GM19438 (cell line): ENCODE results near the gene FKBP2.

Experiments used
- ATAC-seq: cut with Tn5 transposase; IDR thresholded peaks from one replicate; pipeline ENCODE4 v1.9.1; 2021; ENCODE audit warnings: low read depth; ENCODE audit not compliant: unreplicated experiment

The FKBP2 gene

GRCh38 chr11:64246871-64247728, 6.2 kb downstream of the FKBP2 start, which contains the start of gene PPP1R14B:
PPP1R14B (minus strand) TSS chr11:64246943; CDS start chr11:64246673, 270 bp downstream.
- no peak for ATAC-seq

DNA sequence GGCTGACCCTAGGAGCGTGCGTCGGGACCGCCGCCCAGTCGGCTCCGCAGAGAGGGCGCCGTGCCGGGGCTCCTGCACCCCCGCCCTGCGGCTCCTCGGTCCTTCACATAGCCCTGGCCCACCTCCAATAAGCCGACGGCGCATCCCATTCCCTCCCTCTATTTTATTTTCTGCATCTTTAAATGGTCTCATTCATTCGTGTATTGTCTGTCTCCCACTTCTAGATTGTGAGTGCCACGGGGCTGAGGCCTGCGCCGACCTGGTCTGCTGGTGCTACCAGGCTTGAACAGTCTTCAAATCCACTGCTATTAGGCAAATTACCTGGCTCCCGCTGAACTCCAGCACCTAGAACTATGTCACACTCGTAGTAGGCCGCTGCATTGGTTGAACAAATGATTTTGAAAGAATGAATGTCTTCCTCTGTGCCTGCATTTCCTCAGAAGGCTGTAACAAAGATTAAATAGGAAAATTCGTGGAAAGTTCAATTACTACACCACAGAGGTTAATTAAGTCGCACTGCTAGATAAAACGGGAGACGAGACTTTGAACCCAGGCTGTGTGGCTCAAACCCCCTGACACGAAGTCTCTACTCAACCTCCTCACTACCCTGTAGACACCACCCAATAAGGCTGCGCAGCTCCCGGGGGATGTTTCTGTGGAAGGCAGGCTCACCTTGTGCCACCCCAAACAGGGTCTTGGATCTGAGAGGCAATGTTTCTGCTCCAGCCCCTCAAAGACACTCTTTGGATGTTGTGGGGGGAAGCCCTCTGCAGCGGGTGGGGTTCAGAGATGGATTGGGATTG, 7.0 kb downstream of the FKBP2 start:
- ATAC-seq, result no peak

DNA sequence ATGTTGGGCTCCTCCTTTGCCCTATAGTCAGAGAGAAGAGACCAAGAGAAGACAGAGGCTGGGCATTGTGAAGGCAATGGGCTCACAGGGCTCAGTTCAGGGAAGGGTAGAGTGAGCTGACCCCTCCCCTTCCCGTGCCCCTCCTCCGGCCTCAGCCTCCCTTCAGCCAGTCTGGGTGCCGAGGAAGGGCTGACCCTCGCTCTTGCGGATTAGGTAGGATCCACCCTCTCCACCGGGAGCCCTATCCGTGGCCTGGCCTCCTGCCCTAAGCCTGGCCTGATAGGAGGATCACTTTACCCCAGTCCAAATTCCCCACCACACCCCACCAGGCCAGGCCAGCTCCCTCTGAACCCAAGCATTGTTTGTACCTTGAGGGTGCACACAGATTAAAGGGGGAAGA, 7.7 kb downstream of the FKBP2 start:
- no peak for ATAC-seq

DNA sequence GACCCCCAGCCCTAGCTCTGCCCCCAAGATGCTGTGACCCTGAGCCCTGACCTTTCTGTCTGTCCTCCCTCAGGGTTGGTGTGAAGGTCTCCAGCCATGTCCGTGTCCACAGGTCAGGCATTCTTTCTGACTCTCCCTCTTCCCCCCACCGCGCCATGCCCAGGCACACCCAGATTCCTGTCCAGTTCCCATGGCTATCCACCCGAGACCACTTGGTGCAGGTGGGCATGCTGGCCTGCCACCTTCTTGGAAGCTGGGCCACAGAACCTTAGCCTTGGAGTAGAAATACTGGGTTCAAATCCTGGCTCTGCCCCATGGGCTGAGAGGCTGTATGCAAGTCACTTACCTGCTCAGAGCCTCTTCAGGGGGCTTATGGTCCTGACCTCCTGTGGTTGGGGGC, 8.1 kb downstream of the FKBP2 start:
- ATAC-seq, result no peak

GRCh38 chr11:64249563-64250414, 8.9 kb downstream of the FKBP2 start:
- ATAC-seq, result no peak

DNA sequence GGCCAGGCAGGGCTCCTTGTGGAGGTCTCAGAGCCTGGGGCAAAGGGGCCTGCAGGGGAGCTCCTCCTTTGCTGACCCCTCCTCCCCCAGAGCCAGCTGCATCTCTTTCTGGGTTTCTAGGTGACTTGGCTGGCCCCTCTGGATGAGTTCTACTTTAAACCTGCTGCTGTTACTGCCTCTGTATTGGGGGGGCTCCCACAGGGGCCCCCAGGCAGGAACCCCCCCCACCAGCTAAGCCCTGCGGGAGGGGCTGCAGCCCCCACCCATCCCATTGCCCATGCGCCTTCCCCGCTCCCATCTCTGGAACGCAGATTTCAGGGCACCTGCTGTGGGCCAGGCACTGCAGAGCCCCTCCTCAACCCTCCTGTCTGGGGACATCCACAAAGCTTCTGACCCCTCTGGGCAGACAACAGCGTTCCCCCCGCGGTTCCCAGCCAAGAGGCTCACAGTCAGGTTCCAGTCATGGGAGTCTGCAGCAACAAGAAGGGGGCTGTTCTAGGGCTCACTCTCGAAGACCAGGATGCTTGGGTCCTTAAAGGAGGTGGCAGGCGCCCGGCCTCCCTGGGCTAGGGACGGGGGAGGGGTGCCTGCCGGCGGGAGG, 9.6 kb downstream of the FKBP2 start:
- no peak for ATAC-seq

- no peak for ATAC-seq
Observed at GRCh38 chr11:64251016-64251752, 10.3 kb downstream of the FKBP2 start, which contains the start of gene PLCB3. PLCB3 (plus strand) TSS chr11:64251530; CDS start chr11:64251650, 120 bp downstream.

DNA sequence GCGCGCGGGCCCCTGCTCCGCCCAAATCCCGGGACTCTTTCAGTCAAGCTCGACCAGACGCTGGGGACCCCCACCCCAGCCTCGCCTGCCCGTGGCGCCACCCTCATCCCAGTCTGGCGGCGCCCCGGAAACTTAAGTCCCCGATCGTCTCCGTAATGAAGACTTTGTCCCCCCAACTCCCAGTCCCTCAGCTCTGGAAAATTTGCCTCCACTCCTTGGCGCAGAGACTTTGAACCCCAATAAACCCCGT, 10.8 kb downstream of the FKBP2 start:
- no peak for ATAC-seq

DNA sequence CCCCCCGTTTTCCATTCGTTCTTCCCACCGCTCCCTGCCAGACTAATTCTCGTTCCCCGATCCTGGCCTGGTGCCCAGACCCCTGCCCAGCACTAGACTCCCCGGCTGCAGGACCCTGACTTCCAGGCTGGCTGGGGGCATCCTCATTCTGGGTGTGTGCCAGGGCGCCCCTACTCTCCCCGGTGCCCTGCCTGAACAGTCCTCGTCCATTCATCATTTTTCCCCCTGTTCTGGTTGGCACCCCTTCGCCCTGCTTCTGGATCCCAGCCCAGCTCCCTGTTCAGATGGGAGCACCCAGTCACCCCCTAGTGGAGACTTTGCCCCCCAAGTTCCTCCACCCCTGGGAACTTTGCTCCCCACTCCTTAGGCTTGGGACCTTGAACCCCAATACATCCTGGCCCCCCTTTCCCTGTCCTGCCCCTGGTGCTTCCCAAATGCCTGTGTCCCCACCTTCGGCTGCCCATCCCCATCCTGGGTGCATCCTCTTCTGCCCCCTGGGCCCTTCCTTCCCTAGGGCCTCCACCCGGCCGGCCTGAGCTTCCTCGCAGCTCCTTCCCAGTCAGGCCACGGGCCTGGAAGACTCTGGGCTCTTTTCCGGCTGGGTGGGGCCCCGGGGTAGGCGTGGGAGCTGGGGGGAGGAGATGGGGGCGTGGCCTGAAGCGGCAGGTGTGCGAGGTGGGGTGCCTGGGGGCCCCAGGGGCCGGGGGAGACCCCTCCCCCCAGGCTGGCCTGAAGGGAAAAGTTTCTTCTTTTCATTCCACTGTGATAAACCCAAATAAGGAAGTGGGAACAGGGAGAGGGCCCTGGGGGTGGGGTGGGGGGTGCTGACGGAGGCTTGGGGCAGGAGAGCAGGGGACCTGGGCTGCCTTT, 11.3 kb downstream of the FKBP2 start:
- no peak for ATAC-seq

DNA sequence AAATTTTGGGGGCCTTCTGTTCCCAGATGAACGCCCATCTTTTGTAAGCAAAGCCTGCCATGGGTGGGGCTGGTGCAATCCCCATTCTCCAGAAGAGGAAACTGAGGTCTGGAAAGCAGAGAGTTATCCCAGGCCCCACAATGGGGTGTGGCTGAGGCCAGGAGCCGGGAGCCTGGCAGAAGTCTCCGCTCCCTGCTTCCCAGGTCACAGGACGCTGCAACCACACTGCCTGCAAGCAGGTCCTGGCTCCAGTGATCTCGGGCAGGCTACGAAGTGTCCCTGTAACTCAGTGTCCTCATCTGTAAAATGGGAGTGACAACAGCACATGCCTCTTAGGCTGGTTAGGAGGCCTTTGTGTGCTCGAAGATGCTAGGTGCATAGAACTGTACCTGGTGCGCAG, 12.1 kb downstream of the FKBP2 start:
- ATAC-seq, result no peak

GRCh38 chr11:64253481-64253880, 12.6 kb downstream of the FKBP2 start:
- no peak for ATAC-seq

GRCh38 chr11:64254326-64254725, 13.4 kb downstream of the FKBP2 start:
- ATAC-seq, result no peak

GRCh38 chr11:64255135-64256128, 14.5 kb downstream of the FKBP2 start:
- ATAC-seq, result no peak

- ATAC-seq, result no peak
Observed at GRCh38 chr11:64256300-64256699, 15.4 kb downstream of the FKBP2 start.

- no peak for ATAC-seq
Observed at GRCh38 chr11:64258356-64258755, 17.5 kb downstream of the FKBP2 start.

GRCh38 chr11:64258946-64259532, 18.1 kb downstream of the FKBP2 start:
- ATAC-seq, result no peak

GRCh38 chr11:64259533-64260067, 18.7 kb downstream of the FKBP2 start:
- ATAC-seq, result no peak
